IMR-90 (cell line): ENCODE measurements around the gene PLA2G2F. TPM values are rescaled to one million over a fixed set of nuclear protein-coding genes. Genes with fewer than 3 reads are reported as not detected.

Experiments used
- ATAC-seq: fragments of 200-7000 bp; cut with Tn5 transposase; 2 replicates; pipeline ENCODE4 v1.9.1; 2020; ENCODE audit warnings: low read depth, mild to moderate bottlenecking, moderate library complexity
- BruUV-seq: library from RNA; stranded (reverse); fragments of 400-500 nt; replicated peaks from 2 replicates; lab custom pipeline; 2021; lab: Mats Ljungman, UMichigan
- CTCF ChIA-PET: fragments of 300-600 bp; formaldehyde crosslinking; extraction: SDS; loops from one replicate; lab custom pipeline; 2021; ENCODE audit warnings: antibody characterized with exemption; lab: Yijun Ruan, JAX
- POLR2A ChIA-PET: fragments of 300-600 bp; sonication (Branson Sonifier 250); formaldehyde crosslinking; loops from one replicate; lab custom pipeline; 2022; ENCODE audit warnings: antibody characterized with exemption; ENCODE audit not compliant: unreplicated experiment; lab: Charles Lee
- DNase-seq: peaks from one replicate; pipeline ENCODE4 v3.0.0; 2013
- H2AFZ ChIP-seq: replicated peaks from 2 replicates; pipeline ENCODE3; 2013; ENCODE audit warnings: low read length, mild to moderate bottlenecking; ENCODE audit not compliant: poor library complexity
- H2AK5ac ChIP-seq: 2 replicates; pipeline ENCODE4 v1.6.1; 2013; ENCODE audit warnings: low read depth, low read length, inconsistent platforms
- H2AK9ac ChIP-seq: replicated peaks from 2 replicates; pipeline ENCODE3; 2013; ENCODE audit warnings: mild to moderate bottlenecking, low read depth, low read length, moderate library complexity; ENCODE audit not compliant: poor library complexity
- H2BK120ac ChIP-seq: 2 replicates; pipeline ENCODE4 v1.6.1; 2013; ENCODE audit warnings: low read depth, low read length, inconsistent platforms
- H2BK15ac ChIP-seq: 3 replicates; pipeline ENCODE4 v1.6.1; 2013; ENCODE audit warnings: low read depth, low read length, inconsistent platforms
- H2BK20ac ChIP-seq: 2 replicates; pipeline ENCODE4 v1.6.1; 2013; ENCODE audit warnings: low read depth, mild to moderate bottlenecking, inconsistent platforms, low read length, moderate library complexity
- H2BK5ac ChIP-seq: 2 replicates; pipeline ENCODE4 v1.6.1; 2013; ENCODE audit warnings: mild to moderate bottlenecking, low read depth, low read length, inconsistent platforms; ENCODE audit not compliant: poor library complexity, severe bottlenecking
- H3K14ac ChIP-seq: replicated peaks from 2 replicates; pipeline ENCODE4 v1.6.1; 2013; ENCODE audit warnings: low read depth, low read length, inconsistent platforms
- H3K18ac ChIP-seq: 2 replicates; pipeline ENCODE4 v1.6.1; 2013; ENCODE audit warnings: low read depth, low read length, control low read depth
- H3K23ac ChIP-seq: 2 replicates; pipeline ENCODE4 v1.6.1; 2013; ENCODE audit warnings: low read depth, low read length, inconsistent platforms
- H3K27ac ChIP-seq: 2 replicates; pipeline ENCODE4 v1.5.1; 2013; ENCODE audit warnings: mild to moderate bottlenecking, control low read depth, low read length; ENCODE audit not compliant: insufficient read depth
- H3K27me3 ChIP-seq: 2 replicates; pipeline ENCODE4 v1.6.1; 2013; ENCODE audit warnings: low read length; ENCODE audit not compliant: control insufficient read depth, insufficient read depth
- H3K36me3 ChIP-seq: 2 replicates; pipeline ENCODE4 v1.6.1; 2013; ENCODE audit warnings: low read length, mixed read lengths; ENCODE audit not compliant: control insufficient read depth, insufficient read depth
- H3K4ac ChIP-seq: 2 replicates; pipeline ENCODE4 v1.6.1; 2013; ENCODE audit warnings: low read depth, low read length, inconsistent platforms
- H3K4me1 ChIP-seq: 2 replicates; pipeline ENCODE4 v1.6.1; 2013; ENCODE audit warnings: low read length, mixed read lengths; ENCODE audit not compliant: control insufficient read depth, insufficient read depth
- H3K4me2 ChIP-seq: 2 replicates; pipeline ENCODE4 v1.6.1; 2013; ENCODE audit warnings: low read depth, mild to moderate bottlenecking, control low read depth, low read length, moderate library complexity
- H3K4me3 ChIP-seq: 2 replicates; pipeline ENCODE4 v1.5.1; 2013; ENCODE audit warnings: low read depth, mild to moderate bottlenecking, control low read depth, low read length, moderate library complexity; ENCODE audit not compliant: insufficient read depth
- H3K56ac ChIP-seq: 2 replicates; pipeline ENCODE4 v1.6.1; 2013; ENCODE audit warnings: low read length, inconsistent platforms; ENCODE audit not compliant: insufficient read depth; ENCODE audit errors: extremely low read depth
- H3K79me1 ChIP-seq, 2 experiments: 2 replicates each; pipeline ENCODE4 v1.6.1; 2013; ENCODE audit warnings: low read length in 2 of 2, inconsistent platforms in 1 of 2, low read depth in 1 of 2
- H3K9ac ChIP-seq: 2 replicates; pipeline ENCODE4 v1.6.1; 2013; ENCODE audit warnings: low read depth, low read length, control low read depth
- H3K9me1 ChIP-seq: 2 replicates; pipeline ENCODE4 v1.6.1; 2013; ENCODE audit warnings: low read length, inconsistent platforms; ENCODE audit not compliant: insufficient read depth
- H3K9me3 ChIP-seq: 2 replicates; pipeline ENCODE4 v1.6.1; 2013; ENCODE audit warnings: low read length; ENCODE audit not compliant: control insufficient read depth, insufficient read depth
- H4K20me1 ChIP-seq: 2 replicates; pipeline ENCODE4 v1.6.1; 2013; ENCODE audit warnings: low read length, inconsistent platforms; ENCODE audit not compliant: insufficient read depth
- H4K5ac ChIP-seq: 2 replicates; pipeline ENCODE4 v1.6.1; 2013; ENCODE audit warnings: mild to moderate bottlenecking, low read depth, low read length, control low read depth
- H4K8ac ChIP-seq, 2 experiments: 2 replicates each; pipeline ENCODE4 v1.6.1; 2013; ENCODE audit warnings: low read depth in 2 of 2, low read length in 2 of 2, control low read depth in 1 of 2, inconsistent platforms in 1 of 2
- H4K91ac ChIP-seq: 2 replicates; pipeline ENCODE4 v1.6.1; 2013; ENCODE audit warnings: low read depth, low read length, inconsistent platforms; ENCODE audit not compliant: insufficient read depth
- BHLHE40 ChIP-seq: fragments of 150-350 bp; IDR thresholded peaks from 2 replicates; pipeline ENCODE4 v1.6.1; 2016; ENCODE audit warnings: mild to moderate bottlenecking, low read depth, low read length
- MXI1 ChIP-seq: IDR thresholded peaks from 2 replicates; pipeline ENCODE4 v1.6.1; 2012; ENCODE audit warnings: low read depth, mild to moderate bottlenecking, low read length, moderate library complexity, borderline replicate concordance
- WGBS, 2 experiments: methylation state at CpG; one replicate each; pipeline versions ENCODE4 v1.1.5 to v1.1.7; 2013; ENCODE audit warnings: missing lambda C conversion rate in 2 of 2; ENCODE audit not compliant: insufficient read length in 1 of 2; ENCODE audit errors: extremely low coverage in 2 of 2; 5-methylcytosine and 5-hydroxymethylcytosine counted together
- dilution Hi-C: fragments of 300-500 bp; cut with HindIII; formaldehyde crosslinking; loops from one replicate; pipeline ENCODE4 v1.14.3; 2018; ENCODE audit warnings: low sequenced_read_pairs; ENCODE audit not compliant: unreplicated experiment
- in situ Hi-C: fragments of 300-500 bp; cut with MboI; formaldehyde crosslinking; loops from 3 replicates; pipeline ENCODE4 v1.14.3; 2019; ENCODE audit warnings: low sequenced_read_pairs, inconsistent platforms, mixed read lengths
- intact Hi-C: fragments of 100-400 bp; cut with micrococcal nuclease; formaldehyde crosslinking; loops from 2 replicates; pipeline ENCODE4 v1.10.0; 2022
- polyA plus RNA-seq, 3 experiments: library from polyadenylated mRNA; depleted of rRNA; stranded (reverse); fragments of >200 nt; gene quantifications; 2 replicates each; pipeline ENCODE4 v1.2.3, GENCODE V29; 2012; ENCODE audit warnings: low replicate concordance in 1 of 3
- total RNA-seq: library from RNA; depleted of rRNA; stranded (reverse); fragments of >200 nt; gene quantifications from 2 replicates; pipeline ENCODE4 v1.2.3, GENCODE V29; 2012

PLA2G2F gene
- total and polyA plus RNA-seq, 2 of the 4 experiments (the other 2 are of a cell fraction) = not detected

DNA sequence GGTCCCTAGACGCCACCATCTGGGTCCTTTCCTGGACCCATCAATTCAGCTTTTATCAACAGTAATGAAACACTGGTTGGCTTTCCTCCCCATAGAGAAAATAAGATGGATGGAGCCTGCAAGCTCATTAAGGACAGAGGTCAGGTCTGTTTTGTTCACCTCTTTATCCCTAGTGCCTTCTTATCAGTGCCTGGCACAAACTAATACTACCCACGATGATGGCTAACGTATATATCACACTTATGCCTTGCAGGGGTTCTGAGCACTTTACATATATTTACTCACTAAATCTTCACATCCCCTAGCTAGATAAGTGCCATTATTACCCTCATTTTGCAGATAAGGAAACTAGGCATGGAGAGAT, 41.7 kb downstream of the PLA2G2F start:
- no peak overlapping the region for H2AFZ ChIP-seq
- no peak overlapping the region for H2AK5ac ChIP-seq
- no peak overlapping the region for H4K5ac ChIP-seq
- H2BK20ac ChIP-seq = no peak overlapping the region
- H3K23ac ChIP-seq = no peak overlapping the region
- no peak overlapping the region for H3K4me3 ChIP-seq
- H2BK120ac ChIP-seq = no peak overlapping the region
- peaks cover 34% of the 10 kb centered on the region for H3K27me3 ChIP-seq
- no CpG with 5 or more reads among the region's 3 CpGs for WGBS, 2 experiments
- TF ChIP-seq BHLHE40 (no peak), MXI1 (no peak)
- BruUV-seq = no TSS peak
- H2AK9ac ChIP-seq = no peak overlapping the region
- in situ Hi-C loops = no loop called here
- H3K4ac ChIP-seq = no peak overlapping the region
- H3K9ac ChIP-seq = no peak overlapping the region
- ChIA-PET CTCF (no interaction called here), POLR2A (no interaction called here)
- dilution Hi-C loops = no loop called here
- no peak overlapping the region for H3K56ac ChIP-seq
- H2BK5ac ChIP-seq = no peak overlapping the region
- H3K14ac ChIP-seq = no peak overlapping the region
- H4K8ac ChIP-seq = no peak overlapping the region
- H3K4me1 ChIP-seq = no peaks in the 10 kb centered on the region
- no peaks in the 10 kb centered on the region for H3K36me3 ChIP-seq
- DNase-seq = no peak
- H3K18ac ChIP-seq = no peak overlapping the region
- H3K79me1 ChIP-seq = no peaks in the 10 kb centered on the region
- intact Hi-C loops = no loop called here
- ATAC-seq = no peak
- H3K9me3 ChIP-seq = peaks cover 5% of the 10 kb centered on the region; the same call in 1 of the 2 replicates
- no peak overlapping the region for H3K27ac ChIP-seq
- H4K20me1 ChIP-seq = no peaks in the 10 kb centered on the region
- H2BK15ac ChIP-seq = no peak overlapping the region
- no peak overlapping the region for H3K4me2 ChIP-seq
- no peaks in the 10 kb centered on the region for H3K9me1 ChIP-seq
- H4K91ac ChIP-seq = no peak overlapping the region
